C4-2B (cell line): ENCODE measurements around the gene HOXC9.

Experiments
- CTCF ChIP-seq: fragments of 450-650 bp; conservative IDR thresholded peaks from 2 replicates; pipeline ENCODE4 v1.5.1; 2017; ENCODE audit warnings: mild to moderate bottlenecking
- ZFX ChIP-seq: fragments of 450-650 bp; IDR thresholded peaks from 2 replicates; pipeline ENCODE4 v1.6.1; 2017

- no peak for TF ChIP-seq CTCF
- TF ChIP-seq ZFX: no peak
Observed at GRCh38 chr12:54029529-54030441, 29.8 kb downstream of the HOXC9 start.
